GM12892 (cell line): ENCODE measurements around the gene DLX3.

Experiments
- POLR2A ChIP-seq: IDR thresholded peaks from 2 replicates; pipeline ENCODE4 v1.6.1; 2011; ENCODE audit warnings: low read depth, low read length, control low read depth
- POLR2AphosphoS5 ChIP-seq: IDR thresholded peaks from 2 replicates; pipeline ENCODE4 v1.6.1; 2011; ENCODE audit warnings: low read depth, low read length, control low read depth

DNA sequence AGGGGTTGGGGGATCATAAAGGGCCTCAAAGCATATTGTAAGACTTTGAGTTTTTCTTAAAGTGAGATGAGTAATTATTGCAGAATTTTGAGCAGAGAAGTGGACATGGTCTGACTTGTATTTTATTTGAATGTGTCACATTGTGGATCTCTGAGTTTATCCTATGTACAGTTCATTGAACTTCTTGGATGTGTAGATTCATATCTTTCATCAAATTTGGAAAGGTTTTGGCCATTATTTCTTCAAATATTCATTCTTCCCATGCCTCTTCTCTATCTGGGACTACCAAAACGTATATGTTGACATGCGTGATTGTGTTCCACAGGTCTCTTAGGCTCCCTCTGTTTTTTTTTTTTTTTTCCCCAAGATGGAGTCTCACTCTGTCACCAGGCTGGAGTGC is 14.3 kb upstream of the DLX3 start:
- TF ChIP-seq POLR2A (no peak), POLR2AphosphoS5 (no peak)
